ENCODE results near the gene ADAM33. TPM values are rescaled to one million over a fixed set of nuclear protein-coding genes. Genes with fewer than 3 reads are reported as not detected.
A peak's percentile ranks its signal among the peaks of the same experiment; 100 is the strongest.

The ADAM33 gene
- total RNA-seq, 6 experiments from 2014 or later, result 0.24 to 0.51 (median 0.45) TPM

- Histone ChIP-seq H3K27me3 (no peaks in the 10 kb centered on the region), H3K36me3 (no peaks in the 10 kb centered on the region), H3K4me3 (no peak overlapping the region), H3K9me3 (no peaks in the 10 kb centered on the region), H3K4me1 (no peaks in the 10 kb centered on the region), H3K27ac (no peak overlapping the region)
- ATAC-seq (no peak), DNase-seq (peak in 1 of 3 donors; percentile 39)
- TF ChIP-seq POLR2A (IDR thresholded peaks at IDR 0.05) (no peak), CTCF (IDR thresholded peaks at IDR 0.05) (no peak)
- intact Hi-C loops (cut with DNase I), result no loop called here
- 82% methylated on average over 3 of the region's 11 CpGs for WGBS (ENCODE audit: insufficient coverage, low coverage, low lambda C conversion rate, missing lambda C conversion rate)
Observed at GRCh38 chr20:3702611-3703391, 21.0 kb upstream of the ADAM33 start.

- Histone ChIP-seq H3K27me3 (no peaks in the 10 kb centered on the region), H3K4me1 (no peaks in the 10 kb centered on the region), H3K36me3 (no peaks in the 10 kb centered on the region), H3K9me3 (no peaks in the 10 kb centered on the region), H3K27ac (no peak overlapping the region), H3K4me3 (no peak overlapping the region)
- ATAC-seq (no peak), DNase-seq (peak in 1 of 3 donors; percentile 40)
- TF ChIP-seq CTCF (IDR thresholded peaks at IDR 0.05) (no peak), POLR2A (IDR thresholded peaks at IDR 0.05) (no peak)
- 65% methylated on average over 4 of the region's 13 CpGs for WGBS (ENCODE audit: insufficient coverage, low coverage, low lambda C conversion rate, missing lambda C conversion rate)
- intact Hi-C loops (cut with DNase I), result no loop called here
Observed at GRCh38 chr20:3701061-3701998, 19.5 kb upstream of the ADAM33 start.

GRCh38 chr20:3699037-3699436 is 17.2 kb upstream of the ADAM33 start:
- Histone ChIP-seq H3K4me1 (no peaks in the 10 kb centered on the region), H3K27ac (no peak overlapping the region), H3K4me3 (no peak overlapping the region), H3K27me3 (no peaks in the 10 kb centered on the region), H3K9me3 (no peaks in the 10 kb centered on the region), H3K36me3 (no peaks in the 10 kb centered on the region)
- TF ChIP-seq POLR2A (IDR thresholded peaks at IDR 0.05) (no peak), CTCF (IDR thresholded peaks at IDR 0.05) (no peak)
- intact Hi-C loops (cut with DNase I), result no loop called here
- ATAC-seq (no peak), DNase-seq (no peak)
- no CpG with 5 or more reads among the region's 16 CpGs for WGBS (ENCODE audit: insufficient coverage, low coverage, low lambda C conversion rate, missing lambda C conversion rate)

GRCh38 chr20:3698591-3699001 is 16.8 kb upstream of the ADAM33 start:
- ATAC-seq (no peak), DNase-seq (no peak)
- no peaks in the 10 kb centered on the region for H3K36me3 ChIP-seq
- intact Hi-C loops (cut with DNase I), result no loop called here
- H3K27me3 ChIP-seq, result no peaks in the 10 kb centered on the region
- H3K9me3 ChIP-seq, result no peaks in the 10 kb centered on the region
- no peak overlapping the region for H3K4me3 ChIP-seq
- H3K4me1 ChIP-seq, result no peaks in the 10 kb centered on the region
- TF ChIP-seq CTCF (IDR thresholded peaks at IDR 0.05) (no peak), POLR2A (IDR thresholded peaks at IDR 0.05) (no peak)
- no CpG with 5 or more reads among the region's 6 CpGs for WGBS (ENCODE audit: insufficient coverage, low coverage, low lambda C conversion rate, missing lambda C conversion rate)
- no peak overlapping the region for H3K27ac ChIP-seq

All from right lobe of liver (tissue), 6 donors.